Hematopoietic multipotent progenitor cell treated with erythropoietin and hydrocortisone succinate and interleukin-3 and kit ligand, for 6 days (in vitro differentiated cells): ENCODE results near the gene WDR88.
"Not testable (repeated sequence)": the region's sequence is repeated elsewhere in the genome, so short reads cannot be mapped to it uniquely, and the experiment has no call there.

Source experiments
- DNase-seq: peaks from one replicate; pipeline ENCODE4 v3.0.0-alpha.2; 2015

WDR88 gene

DNA sequence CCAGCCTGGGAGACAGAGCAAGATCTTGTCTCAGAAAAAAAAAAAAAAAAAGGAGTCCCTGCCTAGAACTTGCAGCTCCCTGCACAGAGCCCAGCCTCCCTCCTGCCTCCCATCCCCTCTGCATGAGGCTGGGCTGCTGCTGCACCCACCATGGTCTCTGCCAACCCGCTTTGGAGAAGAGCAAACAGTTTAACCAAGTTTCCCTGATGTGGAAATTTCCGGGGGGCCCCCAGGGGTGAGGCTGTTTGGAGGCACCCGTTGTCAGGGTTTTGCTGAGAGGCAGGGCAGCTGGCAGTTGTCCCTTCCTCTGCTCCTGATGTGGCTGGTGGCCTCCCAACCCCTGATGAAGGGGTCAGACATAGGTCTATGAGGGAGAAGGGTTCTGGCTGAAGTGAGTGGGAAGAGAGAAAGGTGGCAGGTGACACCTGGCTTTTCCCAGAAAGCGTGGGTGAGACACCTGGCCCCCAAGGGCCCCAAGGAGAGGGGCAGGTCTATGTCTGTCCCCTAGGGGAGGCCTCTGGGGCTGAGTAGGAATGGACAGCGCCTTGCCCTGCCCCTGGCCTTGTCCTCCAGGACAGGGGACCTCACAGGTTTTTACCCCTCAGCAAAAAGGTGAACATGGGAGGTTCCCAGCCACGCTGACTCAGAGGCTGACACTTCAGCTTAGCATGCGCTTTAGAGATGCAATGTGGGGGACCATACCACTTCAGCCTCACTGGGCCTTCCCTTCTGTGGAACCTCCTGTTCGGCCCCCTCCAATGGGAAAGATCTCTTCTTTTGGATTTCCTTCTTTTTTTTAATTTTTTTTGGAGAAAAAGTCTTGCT is 67.7 kb downstream of the WDR88 start:
- DNase-seq, result no peak

DNA sequence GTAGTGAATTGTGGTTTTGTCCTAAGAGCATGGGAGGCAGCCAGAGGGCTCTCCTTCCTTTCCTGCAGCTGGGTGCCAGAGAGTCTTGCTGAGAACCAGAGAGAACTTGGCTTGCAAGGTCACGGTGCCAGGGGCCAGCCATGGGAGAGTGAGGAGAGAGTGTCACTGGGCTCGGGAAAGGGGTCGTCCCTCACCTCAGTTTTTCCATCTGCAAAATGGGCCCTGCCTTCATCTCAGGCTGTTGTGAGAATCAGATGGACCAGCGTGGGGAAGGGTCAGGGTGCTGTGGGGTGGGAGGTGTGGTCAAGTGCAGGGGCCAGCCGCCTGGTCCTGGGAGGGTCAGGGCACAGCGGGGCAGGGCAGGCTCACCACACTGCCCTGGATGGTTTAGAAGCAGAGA is 69.6 kb downstream of the WDR88 start:
- no peak for DNase-seq

DNA sequence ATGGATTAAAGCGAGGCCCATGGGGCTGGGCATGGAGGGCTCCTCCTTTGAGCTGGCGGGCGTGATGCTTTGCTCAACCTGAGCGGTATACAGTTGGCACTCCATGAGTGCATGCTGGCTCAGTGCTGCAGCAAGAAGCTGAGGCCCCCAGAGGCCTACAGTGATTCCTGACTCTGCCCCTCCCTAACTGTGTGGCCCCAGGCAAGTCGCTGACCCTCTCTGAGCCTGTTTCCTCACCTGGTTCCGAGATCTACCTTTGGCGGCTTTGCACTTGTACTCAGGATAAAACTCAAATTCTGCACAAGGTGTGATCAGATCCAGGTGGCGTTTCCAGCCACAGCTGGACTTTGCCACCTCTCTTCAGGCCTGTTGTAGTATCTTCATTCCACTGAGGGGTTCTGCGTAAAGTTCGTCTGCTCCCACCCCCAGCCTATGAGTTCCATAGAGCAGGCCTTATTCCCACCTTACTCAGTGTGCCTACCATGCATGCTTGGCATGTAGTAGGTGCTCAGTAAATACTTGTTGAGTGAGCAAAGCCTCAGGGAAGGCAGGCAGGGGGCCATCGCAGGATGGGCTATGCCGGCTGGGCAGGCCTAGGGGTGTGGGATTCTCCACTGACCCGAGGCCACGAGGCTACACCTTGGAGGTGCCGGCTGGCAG is 70.1 kb downstream of the WDR88 start:
- DNase-seq, result no peak

DNA sequence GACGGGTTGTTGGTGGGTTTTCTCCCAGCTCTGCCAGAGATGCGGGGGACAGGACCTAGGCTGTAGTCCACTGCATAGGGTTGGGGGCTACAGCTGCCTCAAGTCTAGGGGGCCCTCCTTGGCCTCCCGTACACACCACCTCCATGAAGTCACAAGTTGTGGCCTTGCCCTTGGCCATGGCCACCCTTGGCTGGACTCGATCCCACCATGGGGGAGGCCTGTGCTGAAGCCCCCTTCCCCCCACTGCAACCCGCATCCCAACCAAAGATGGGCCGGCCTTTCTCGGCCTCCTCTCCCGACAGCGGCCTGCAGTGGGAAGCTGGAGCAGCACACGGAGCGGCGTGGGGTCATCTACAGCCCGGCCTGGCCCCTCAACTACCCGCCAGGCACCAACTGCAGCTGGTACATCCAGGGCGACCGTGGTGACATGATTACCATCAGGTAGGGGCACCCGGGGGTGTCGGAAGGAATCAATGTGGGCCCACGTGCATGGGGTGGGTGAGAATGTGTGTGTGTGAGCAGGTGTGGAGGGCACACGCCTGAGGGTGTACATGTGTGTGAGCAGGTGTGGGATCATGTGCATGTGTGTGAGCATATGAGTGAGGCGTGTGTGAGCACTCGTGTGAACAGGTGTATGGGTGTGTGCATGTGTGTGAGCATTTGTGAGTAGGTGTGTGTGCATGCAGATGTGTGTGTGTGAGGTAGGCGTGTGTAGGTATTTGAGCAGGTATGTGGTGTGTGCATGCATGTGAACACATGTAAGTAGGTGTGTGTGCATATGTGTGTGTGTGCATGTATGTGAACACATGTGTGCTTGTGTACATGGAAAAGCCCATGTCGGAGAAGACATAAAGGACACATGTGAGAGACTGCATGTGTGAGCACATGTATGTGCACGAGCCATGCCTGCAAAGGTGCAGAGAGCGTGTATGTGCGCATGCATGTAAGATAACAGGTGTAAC is 70.9 kb downstream of the WDR88 start:
- no peak for DNase-seq

DNA sequence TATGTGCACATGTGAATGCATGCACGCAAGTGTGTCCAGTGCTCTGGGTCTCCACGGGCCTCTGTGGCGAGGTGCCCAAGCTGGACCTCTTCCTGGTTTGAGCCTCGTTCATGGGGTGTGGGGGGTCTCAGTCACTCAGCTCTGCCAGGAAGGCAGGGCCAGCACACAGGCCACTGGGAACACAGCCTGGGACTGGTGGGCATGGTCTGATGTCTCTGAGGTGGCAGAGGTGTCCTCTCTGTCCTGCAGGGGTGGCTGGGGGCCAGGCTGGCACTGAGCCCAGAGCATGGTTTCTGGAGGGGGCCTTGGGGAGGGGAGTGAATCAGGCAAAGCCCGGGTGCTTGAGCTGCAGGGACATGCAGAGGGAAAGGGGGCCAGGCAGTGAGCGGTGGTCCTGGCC is 71.6 kb downstream of the WDR88 start:
- no peak for DNase-seq

DNA sequence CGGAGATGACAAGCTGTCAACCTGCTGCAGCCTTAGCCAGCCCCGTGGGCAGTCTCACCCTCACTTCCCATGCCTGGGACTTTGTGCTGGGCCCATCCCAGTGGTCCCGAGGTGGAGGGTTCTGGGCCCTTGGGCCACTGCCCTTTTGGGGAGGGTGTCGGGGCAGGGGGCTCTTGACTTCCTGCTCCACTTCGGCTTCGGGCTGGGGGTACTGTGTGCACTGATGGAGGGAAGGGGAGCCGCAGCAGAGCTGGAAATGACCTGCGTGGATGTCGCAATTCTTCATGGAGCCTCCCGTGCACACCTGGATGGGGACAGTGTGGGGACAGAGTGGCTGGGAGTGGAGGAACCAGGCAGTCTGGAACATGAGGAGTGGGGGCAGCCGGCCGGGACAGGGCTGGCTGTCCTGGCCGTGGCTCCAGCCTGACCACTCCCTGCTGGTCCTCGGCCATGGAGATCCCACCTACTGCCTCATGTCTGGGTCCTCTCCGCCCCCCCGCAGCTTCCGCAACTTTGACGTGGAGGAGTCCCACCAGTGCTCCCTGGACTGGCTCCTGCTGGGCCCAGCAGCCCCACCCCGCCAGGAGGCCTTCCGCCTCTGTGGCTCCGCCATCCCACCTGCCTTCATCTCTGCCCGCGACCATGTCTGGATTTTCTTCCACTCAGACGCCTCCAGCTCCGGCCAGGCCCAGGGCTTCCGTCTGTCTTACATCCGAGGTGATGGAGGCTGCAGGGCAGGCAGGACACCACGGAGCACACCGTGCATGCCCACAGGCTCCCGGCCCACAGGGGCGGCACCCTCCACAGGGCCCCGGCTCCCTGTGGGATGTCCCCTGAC is 72.4 kb downstream of the WDR88 start:
- no peak for DNase-seq

DNA sequence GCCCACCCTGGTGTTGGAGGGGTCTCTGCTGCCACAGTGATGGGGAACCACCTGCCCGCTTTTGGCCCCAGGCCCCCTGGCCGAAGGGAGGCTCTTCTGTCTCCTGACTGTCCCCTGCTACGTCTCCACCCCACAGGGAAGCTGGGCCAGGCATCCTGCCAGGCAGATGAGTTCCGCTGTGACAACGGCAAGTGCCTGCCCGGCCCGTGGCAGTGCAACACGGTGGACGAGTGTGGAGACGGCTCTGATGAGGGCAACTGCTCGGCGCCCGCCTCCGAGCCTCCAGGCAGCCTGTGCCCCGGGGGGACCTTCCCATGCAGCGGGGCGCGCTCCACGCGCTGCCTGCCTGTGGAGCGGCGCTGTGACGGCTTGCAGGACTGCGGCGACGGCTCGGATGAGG is 73.2 kb downstream of the WDR88 start:
- no peak for DNase-seq

DNA sequence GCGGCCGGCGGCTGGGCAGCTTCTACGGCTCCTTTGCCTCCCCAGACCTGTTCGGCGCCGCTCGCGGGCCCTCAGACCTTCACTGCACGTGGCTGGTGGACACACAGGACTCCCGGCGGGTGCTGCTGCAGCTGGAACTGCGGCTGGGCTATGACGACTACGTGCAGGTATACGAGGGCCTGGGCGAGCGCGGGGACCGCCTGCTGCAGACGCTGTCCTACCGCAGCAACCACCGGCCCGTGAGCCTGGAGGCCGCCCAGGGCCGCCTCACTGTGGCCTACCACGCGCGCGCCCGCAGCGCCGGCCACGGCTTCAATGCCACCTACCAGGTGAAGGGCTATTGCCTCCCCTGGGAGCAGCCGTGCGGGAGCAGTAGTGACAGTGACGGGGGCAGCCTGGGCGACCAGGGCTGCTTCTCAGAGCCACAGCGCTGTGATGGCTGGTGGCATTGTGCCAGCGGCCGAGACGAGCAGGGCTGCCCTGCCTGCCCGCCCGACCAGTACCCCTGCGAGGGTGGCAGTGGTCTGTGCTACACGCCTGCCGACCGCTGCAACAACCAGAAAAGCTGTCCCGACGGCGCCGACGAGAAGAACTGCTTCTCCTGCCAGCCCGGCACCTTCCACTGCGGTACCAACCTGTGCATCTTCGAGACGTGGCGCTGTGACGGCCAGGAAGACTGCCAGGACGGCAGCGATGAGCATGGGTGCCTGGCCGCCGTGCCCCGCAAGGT is 73.8 kb downstream of the WDR88 start:
- no peak for DNase-seq

DNA sequence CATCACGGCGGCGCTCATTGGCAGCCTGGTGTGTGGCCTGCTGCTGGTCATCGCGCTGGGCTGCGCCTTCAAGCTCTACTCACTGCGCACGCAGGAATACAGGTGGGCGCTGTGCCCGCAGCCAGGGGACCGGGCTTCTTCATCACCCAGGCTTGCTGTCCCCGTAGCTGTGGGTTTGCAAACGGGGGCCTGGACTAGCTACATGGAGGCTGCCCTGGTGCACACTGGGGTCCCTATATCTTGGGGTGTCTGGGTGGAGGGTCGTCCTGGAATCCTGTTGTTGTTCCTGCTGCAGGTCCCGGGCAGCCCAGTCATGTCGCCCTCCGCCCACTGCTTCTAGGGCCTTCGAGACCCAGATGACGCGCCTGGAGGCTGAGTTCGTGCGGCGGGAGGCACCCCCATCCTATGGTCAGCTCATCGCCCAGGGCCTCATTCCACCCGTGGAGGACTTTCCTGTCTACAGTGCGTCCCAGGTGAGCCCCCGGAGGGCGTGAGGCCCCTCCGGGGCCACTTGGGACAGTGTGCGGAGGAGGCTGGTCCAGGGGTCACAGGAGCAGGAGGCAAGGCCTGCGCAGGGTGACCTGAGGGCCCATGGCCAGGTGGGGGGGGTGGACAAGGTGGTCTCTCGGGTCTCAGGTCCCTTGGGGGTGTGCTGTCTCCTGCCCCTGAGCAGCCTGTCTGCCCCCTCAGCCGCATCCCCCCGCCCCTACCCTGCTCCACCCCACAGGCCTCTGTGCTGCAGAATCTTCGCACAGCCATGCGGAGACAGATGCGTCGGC is 74.5 kb downstream of the WDR88 start:
- DNase-seq, result no peak

DNA sequence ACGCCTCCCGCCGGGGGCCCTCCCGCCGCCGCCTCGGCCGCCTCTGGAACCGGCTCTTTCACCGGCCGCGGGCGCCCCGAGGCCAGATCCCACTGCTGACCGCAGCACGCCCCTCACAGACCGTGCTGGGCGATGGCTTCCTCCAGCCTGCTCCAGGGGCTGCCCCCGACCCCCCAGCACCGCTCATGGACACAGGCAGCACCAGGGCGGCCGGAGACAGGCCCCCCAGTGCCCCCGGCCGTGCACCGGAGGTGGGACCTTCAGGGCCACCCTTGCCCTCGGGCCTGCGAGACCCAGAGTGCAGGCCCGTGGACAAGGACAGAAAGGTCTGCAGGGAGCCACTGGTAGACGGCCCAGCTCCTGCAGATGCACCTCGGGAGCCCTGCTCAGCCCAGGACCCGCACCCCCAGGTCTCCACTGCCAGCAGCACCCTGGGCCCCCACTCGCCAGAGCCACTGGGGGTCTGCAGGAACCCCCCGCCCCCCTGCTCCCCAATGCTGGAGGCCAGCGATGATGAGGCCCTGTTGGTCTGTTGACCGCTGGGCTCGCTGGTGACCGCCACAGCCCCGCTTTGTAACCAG is 75.2 kb downstream of the WDR88 start:
- DNase-seq, result no peak

DNA sequence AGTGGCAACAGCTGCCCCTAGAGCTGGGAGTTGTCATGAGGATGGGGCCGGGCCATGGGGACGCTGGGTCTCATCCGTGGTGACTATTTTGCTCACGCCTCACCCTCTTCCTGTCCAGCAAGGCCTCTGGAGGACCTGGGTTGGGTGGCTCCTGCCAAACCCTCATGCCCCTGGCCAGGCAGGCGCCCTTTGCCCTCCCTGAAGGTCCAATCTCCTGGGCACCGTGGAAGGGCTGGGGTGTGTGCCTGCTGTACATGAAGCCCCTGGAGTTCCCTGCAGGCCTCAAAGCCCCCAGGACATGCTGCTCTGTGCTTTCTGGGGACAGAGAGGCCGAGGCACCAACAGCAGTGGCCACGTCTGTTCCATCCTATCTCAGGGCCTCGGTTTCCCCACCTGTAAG is 76.0 kb downstream of the WDR88 start:
- DNase-seq, result no peak

DNA sequence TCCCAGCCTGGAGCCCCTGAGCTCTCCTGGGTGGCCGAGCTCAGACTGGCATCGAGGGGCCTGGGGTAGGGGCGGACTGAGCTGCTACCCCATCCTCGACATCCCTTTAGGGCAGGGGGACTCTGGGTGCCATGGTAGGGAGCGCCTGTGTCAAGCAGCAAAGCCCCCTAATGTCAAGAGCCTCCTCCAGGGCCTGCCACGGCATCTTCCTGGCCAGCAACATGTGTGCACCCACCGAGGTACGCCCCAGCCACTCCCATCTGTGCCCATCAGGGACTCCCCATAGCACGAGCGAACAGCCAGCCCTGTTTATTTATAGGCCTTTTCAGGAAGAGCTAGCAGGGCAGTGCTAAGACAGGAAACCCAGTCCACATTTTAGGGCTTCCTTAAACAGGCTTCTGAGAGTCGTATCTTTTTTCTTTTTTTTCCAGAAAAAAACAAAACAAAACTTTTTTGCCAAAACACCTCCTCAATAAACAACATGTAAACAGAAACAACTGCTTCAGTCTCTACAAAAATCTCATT is 76.5 kb downstream of the WDR88 start:
- no peak for DNase-seq

DNA sequence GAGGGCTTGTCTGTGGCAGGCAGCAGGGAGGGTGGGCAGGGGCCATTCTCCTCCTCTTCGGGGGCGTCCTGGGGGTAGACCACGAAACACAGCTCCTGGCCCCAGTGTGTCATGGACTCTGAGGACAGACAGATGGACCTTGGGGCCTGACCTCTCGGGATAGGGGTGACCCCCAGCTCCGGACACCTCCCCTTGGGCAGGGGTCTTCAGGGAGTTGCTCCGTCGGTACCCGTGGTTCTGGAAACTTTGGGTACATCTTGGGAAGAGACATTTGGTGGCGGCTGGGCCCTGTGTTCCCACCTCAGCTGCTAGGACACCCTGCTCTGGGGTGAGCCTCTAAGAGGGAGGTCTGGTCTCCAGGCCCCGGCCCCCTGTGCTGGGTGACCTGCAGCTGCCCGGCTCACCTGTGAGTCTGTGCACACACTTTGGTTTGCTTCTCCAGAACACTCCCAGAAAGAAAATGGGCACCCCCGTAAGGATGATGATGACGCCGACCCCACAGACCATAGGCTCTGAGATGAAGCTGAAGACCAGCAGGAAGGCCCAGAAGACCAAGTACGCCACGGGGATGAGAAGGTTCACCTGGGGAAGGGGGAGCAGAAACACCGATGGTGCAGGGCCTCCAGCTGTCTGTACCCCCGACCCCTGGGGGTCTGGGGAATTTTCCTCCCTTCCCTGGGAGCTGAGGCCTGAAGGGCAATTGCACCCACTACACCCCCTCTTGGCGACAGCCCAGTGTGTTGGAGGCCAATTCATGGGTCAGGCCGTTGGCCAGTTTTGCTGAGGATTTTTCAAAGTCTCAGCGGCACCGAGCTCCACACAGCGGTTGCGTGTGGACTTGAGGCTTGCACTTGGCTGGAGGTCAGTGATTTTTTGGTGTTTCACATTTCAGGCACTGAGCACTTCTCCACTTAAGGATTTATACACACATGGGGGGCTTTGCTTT is 77.3 kb downstream of the WDR88 start:
- no peak for DNase-seq

DNA sequence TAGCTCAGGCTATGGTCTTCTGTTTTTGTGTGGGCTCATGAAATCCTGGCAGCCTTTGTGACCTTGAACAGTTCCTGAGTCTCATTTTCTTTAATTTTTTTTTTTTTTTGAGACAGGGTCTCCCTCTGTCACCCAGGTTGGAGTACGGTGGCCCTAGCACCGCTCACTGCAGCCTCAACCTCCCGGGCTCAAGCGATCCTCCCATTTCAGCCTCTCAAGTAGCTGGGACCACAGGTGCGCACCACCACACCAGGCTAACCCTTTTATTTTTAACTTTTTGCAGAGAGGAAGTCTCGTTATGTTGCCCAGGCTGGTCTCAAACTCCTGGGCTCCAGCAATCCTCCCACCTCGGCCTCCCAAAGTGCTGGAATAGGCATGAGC is 77.9 kb downstream of the WDR88 start:
- DNase-seq, result not testable (repeated sequence)

DNA sequence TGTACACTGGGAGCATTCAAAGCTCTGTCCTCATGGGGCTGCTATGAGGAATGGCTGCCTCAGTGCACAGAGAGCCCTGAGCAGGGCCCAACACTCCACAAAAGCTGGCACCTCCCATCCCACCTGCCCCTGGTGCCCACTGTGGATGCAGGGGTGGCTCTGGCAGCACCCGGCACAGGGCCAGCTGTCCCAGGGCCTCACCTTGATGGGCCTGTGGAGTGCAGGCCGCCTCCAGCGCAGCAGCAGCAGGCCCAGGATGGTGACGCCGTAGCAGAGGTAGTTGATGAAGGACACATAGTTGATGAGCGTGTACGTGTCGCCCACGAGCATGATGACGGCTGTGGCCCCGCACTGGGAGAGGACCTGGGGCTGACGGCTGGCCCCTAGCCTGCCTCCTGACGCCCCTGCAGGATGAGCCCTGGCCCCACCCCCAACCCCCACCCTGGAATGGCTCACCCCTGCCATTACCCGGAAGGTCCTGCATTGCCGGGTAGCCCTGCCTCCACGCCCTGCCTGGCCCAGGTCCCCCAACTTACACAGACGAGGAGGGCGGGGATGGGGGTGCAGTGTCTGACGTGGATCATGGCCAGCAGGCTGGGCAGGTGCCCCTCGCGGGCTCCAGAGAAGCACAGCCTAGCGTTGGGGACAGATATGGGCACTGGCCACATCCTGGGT is 78.5 kb downstream of the WDR88 start:
- DNase-seq, result no peak

DNA sequence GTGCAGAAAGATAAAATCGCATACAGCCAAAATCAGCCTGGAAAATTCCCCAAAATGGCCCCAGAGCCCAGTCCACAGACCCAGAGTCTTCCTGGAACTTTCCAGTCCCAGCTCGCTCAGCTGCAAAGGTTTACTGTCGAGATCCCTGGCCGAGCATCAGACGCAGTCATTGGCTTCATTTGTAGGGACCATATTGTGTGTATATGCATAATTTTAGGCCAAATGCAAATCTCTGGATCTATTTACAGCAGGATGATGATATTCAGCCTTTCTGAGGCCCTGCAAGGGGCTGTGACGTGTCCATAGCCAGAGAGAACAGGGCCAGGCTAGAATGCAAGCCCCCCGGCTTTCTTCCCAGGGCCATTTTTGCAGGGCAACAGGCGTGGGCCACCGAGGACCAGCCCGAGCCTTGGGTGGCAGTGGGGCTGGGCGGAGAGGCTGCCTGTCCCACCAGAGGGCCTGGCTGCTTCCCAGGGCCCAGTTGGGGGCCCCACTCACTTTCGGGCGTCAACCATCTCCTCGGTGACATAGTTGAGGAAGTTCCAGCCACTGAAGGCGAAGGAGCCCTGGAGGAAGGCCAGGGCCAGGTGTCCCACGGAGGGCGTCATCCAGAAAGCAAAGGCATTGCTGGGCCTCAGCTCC is 80.0 kb downstream of the WDR88 start:
- DNase-seq, result no peak

DNA sequence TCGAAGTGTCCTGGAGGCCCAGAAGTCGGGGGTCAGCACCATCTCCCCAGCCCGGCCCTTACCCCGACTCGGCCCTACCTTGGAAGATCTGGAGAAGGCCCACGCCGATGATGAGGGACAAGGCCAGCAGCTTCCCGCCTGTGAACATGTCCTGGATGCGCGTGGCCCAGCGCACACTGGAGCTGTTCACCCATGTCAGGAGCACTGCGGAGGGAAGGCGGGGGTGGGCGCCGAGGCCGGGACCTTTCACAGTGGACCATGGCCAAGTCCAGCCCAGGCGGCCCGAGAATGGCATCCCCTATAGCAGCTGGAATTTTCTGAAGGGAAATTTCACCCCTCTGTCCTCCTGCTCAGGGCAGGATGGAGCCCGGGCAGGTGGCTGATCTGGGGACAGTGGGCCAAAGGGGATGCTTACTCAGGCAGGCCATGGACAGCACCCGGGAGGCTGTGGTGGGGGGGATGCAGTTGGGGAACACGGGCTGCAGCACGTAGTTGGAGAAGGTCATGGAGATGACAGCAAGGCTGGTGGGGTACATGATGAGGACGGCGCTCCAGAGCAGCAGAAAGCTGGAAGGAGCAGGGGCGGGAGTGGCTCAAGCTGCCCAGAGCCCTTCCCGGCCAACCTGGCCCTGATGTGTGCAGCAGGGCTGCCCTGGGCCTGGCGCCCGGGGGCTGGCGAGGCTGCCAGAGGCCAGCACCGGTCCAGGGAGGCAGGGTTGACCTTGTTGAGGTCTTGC is 80.7 kb downstream of the WDR88 start:
- DNase-seq, result no peak
